C4-2B (cell line): ENCODE measurements around the gene ZFP1.

Source experiments
- H3K27ac ChIP-seq: fragments of 450-650 bp; 2 replicates; pipeline ENCODE4 v1.5.1; 2017
- CTCF ChIP-seq: fragments of 450-650 bp; conservative IDR thresholded peaks from 2 replicates; pipeline ENCODE4 v1.5.1; 2017; ENCODE audit warnings: mild to moderate bottlenecking
- ZFX ChIP-seq: fragments of 450-650 bp; IDR thresholded peaks from 2 replicates; pipeline ENCODE4 v1.6.1; 2017

Gene ZFP1

DNA sequence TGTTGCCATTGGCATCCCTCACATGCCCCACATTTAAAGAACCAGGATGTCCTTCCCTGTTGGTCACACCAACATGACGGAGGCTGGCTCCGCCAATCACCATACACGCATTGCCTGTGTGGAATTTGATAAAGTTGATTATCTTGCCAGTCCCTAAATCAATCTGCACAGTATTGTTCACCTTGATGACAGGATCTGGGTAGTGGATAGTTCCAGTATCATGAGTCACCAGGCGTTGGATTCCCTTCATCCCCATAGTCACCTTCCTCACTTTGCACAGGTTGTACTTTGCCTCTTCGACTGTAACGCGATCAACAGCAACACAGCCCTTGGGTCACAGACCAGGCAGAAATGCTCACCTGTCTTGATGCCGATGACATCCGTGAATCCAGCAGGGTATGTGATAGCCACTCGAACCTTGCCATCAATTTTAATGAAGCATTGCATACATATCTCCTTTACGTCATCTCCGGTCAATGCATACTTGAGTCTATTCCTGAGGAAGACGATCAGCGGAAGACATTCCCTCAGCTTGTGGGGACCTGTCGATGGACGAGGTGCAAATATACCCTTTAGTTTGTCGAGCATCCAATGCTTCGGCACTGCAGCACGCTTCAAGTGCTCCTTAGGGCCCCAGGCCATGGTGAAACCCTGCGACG, 44.4 kb downstream of the ZFP1 start:
- no peak for TF ChIP-seq CTCF
- no peak for TF ChIP-seq ZFX
- H3K27ac ChIP-seq, result no peak overlapping the region

- no peak for TF ChIP-seq CTCF
- TF ChIP-seq ZFX, result no peak
These were observed 44.9 kb downstream of the ZFP1 start for GRCh38 chr16:75193265-75193650.

GRCh38 chr16:75193730-75194444, 45.6 kb downstream of the ZFP1 start:
- TF ChIP-seq ZFX (no peak), CTCF (no peak)
- no peak overlapping the region for H3K27ac ChIP-seq

More at GRCh38 chr16:75193265-75193650, 44.9 kb downstream of the ZFP1 start:
- no peak overlapping the region for H3K27ac ChIP-seq

DNA sequence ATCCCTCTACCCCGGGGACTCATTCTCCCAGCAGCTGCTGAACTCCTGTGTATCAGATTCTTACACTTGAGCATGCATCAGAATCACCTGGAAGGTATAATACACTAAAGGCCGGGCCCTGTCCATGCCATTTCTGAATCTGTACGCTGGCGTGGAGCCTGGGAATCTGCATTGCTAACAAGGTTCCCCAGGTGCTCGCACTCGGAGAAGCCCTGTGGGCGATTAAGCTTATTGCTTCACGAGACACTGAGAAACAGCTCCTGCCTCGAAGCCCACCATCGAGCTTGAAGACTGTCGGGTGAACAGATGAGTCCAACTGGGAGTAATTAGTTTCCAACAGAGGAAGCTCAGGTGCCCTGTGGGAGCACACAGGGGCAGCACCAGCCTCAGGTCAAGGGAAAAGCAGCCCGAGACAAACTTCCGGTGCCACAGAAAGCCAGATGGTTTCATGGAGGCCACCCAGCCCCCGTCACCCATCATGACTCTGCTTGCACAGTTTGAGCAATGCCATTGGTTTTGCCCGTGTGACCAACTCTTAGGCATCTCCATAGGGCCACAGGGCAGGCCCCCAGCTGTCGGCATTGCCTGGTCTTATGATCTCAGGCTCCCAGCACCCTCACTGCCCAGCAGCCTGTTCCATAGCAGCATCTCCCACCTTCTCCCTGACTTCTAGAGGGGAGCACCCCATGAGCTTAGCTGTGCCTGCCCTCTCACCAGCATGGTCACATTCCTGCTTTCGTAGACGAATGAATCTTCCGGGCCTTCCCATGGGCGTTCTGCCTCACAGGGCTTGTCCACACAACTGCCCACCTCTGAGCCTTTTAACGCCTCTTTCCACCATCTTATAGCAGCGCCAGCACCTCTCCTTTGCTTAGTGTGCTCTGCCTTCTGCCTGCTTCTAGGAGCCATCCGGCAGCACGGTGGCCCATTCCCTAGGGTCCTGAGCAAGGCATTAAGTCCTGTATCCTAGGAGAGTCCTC, 47.8 kb downstream of the ZFP1 start:
- TF ChIP-seq ZFX (no peak), CTCF (no peak)
- H3K27ac ChIP-seq, result no peak overlapping the region

- H3K27ac ChIP-seq, result no peak overlapping the region
- no peak for TF ChIP-seq CTCF
- TF ChIP-seq ZFX, result no peak
These were observed 48.5 kb downstream of the ZFP1 start for GRCh38 chr16:75196836-75197235.

GRCh38 chr16:75197522-75198134, 49.3 kb downstream of the ZFP1 start:
- TF ChIP-seq CTCF (no peak), ZFX (no peak)

More at GRCh38 chr16:75197522-75198134, 49.3 kb downstream of the ZFP1 start:
- H3K27ac ChIP-seq, result no peak overlapping the region
